HepG2 (cell line): Measurements from ENCODE around the gene NSF. TPM values are rescaled to one million over a fixed set of nuclear protein-coding genes. Genes with fewer than 3 reads are reported as not detected.

Experiments
- CTCF ChIP-seq: sonication (generic); formaldehyde crosslinking; IDR thresholded peaks from 2 replicates; pipeline ENCODE4 v1.5.0; 2020; ENCODE audit warnings: mild to moderate bottlenecking, missing genetic modification reagents, moderate library complexity
- ETS1 ChIP-seq: sonication (generic); formaldehyde crosslinking; IDR thresholded peaks from 2 replicates; pipeline ENCODE4 v1.4.0; 2020; ENCODE audit warnings: missing genetic modification reagents
- FOXP1 ChIP-seq, 2 experiments: fragments of 450-650 bp in 1 of 2; IDR thresholded peaks; 2 replicates each; pipeline ENCODE4 v1.6.1; 2017 to 2018; ENCODE audit warnings: antibody characterized with exemption in 1 of 2
- GLMP ChIP-seq: sonication (generic); formaldehyde crosslinking; IDR thresholded peaks from 2 replicates; pipeline ENCODE4 v1.9.0; 2021; ENCODE audit warnings: missing genetic modification reagents, mild to moderate bottlenecking, borderline replicate concordance
- IRF2 ChIP-seq: IDR thresholded peaks from 2 replicates; pipeline ENCODE4 v1.6.1; 2018; ENCODE audit warnings: missing genetic modification reagents, missing compliant biosample characterization
- MED1 ChIP-seq: sonication (generic); formaldehyde crosslinking; IDR thresholded peaks from 2 replicates; pipeline ENCODE4 v1.4.0; 2020; ENCODE audit warnings: missing genetic modification reagents
- MIXL1 ChIP-seq: IDR thresholded peaks from 2 replicates; pipeline ENCODE4 v1.6.1; 2016
- MYC ChIP-seq: sonication (generic); formaldehyde crosslinking; IDR thresholded peaks from 2 replicates; pipeline ENCODE4 v1.9.0; 2021; ENCODE audit warnings: missing genetic modification reagents, borderline replicate concordance
- NFIB ChIP-seq: sonication (generic); formaldehyde crosslinking; IDR thresholded peaks from 2 replicates; pipeline ENCODE4 v1.9.0; 2021; ENCODE audit warnings: missing genetic modification reagents, mild to moderate bottlenecking, borderline replicate concordance
- NR2C2 ChIP-seq: sonication (generic); formaldehyde crosslinking; IDR thresholded peaks from 2 replicates; pipeline ENCODE4 v1.4.0; 2020; ENCODE audit warnings: missing genetic modification reagents, mild to moderate bottlenecking, moderate library complexity, borderline replicate concordance
- TFE3 ChIP-seq: IDR thresholded peaks from 2 replicates; pipeline ENCODE4 v1.6.1; 2016
- THAP11 ChIP-seq: IDR thresholded peaks from 2 replicates; pipeline ENCODE4 v1.6.1; 2016; ENCODE audit warnings: missing biosample characterization, missing genetic modification reagents
- ZNF101 ChIP-seq: sonication (generic); formaldehyde crosslinking; IDR thresholded peaks from 2 replicates; pipeline ENCODE4 v1.4.0; 2020; ENCODE audit warnings: mild to moderate bottlenecking, low read depth, missing genetic modification reagents, borderline replicate concordance
- ZNF292 ChIP-seq: sonication (generic); formaldehyde crosslinking; IDR thresholded peaks from 2 replicates; pipeline ENCODE4 v1.8.1; 2022; ENCODE audit warnings: mild to moderate bottlenecking, low read depth, missing genetic modification reagents, borderline replicate concordance
- ZNF382 ChIP-seq: sonication (generic); formaldehyde crosslinking; IDR thresholded peaks from 2 replicates; pipeline ENCODE4 v1.5.0; 2020; ENCODE audit warnings: missing genetic modification reagents, mild to moderate bottlenecking, borderline replicate concordance
- ZNF589 ChIP-seq: sonication (generic); formaldehyde crosslinking; conservative IDR thresholded peaks from 2 replicates; pipeline ENCODE4 v1.8.0; 2022; ENCODE audit warnings: mild to moderate bottlenecking, moderate library complexity, missing genetic modification reagents
- ZSCAN12 ChIP-seq: sonication (generic); formaldehyde crosslinking; IDR thresholded peaks from 2 replicates; pipeline ENCODE4 v1.9.0; 2021; ENCODE audit warnings: mild to moderate bottlenecking, missing genetic modification reagents
- ZSCAN29 ChIP-seq: sonication (generic); formaldehyde crosslinking; conservative IDR thresholded peaks from 2 replicates; pipeline ENCODE4 v1.4.0; 2020; ENCODE audit warnings: mild to moderate bottlenecking, missing genetic modification reagents
- polyA plus RNA-seq, 8 experiments: library from polyadenylated mRNA; depleted of rRNA in 3 of 8; stranded (reverse) in 7 of 8; unstranded in 1 of 8; fragments of >200 nt; fragmentation: Illumina TruSeq in 4 of 8; extraction: Trizol in 4 of 8; gene quantifications; 2 replicates each; pipeline versions ENCODE4 v1.2.1 to v1.2.3, GENCODE V29; 2011 to 2016; ENCODE audit warnings: low read depth in 4 of 8, missing spikeins in 1 of 8, mixed read lengths in 1 of 8; ENCODE audit not compliant: insufficient read depth in 1 of 8
- total RNA-seq, 5 experiments: library from RNA; depleted of rRNA; stranded (reverse); fragments of >200 nt; fragmentation: Illumina TruSeq; extraction: Trizol; gene quantifications; 2 replicates each; pipeline ENCODE4 v1.2.3, GENCODE V29; 2016; ENCODE audit warnings: low read depth in 1 of 5

Gene NSF
- total and polyA plus RNA-seq, 2 of the 13 experiments (the other 11 are each of a cell fraction or from before 2014, with no cell fraction given) = 21.9 to 37.8 TPM

GRCh38 chr17:46782250-46782953, 191.9 kb downstream of the NSF start (continued):
- TF ChIP-seq CTCF (peak; percentile 96), ZNF292 (no peak), ZNF382 (CRISPR knock-in tag) (no peak), NR2C2 (CRISPR knock-in tag) (no peak), THAP11 (CRISPR knock-in tag) (peak; percentile 41; the same call in 1 of the 2 replicates), TFE3 (no peak), MED1 (no peak), FOXP1 (IDR thresholded peaks at IDR 0.05) (no peak), FOXP1 (CRISPR knock-in tag; IDR thresholded peaks at IDR 0.05) (no peak), ZNF589 (CRISPR knock-in tag) (no peak), MIXL1 (CRISPR knock-in tag) (0 out of 2 replicates have a peak, but pooled peaks have one; percentile 37), NFIB (CRISPR knock-in tag) (no peak), GLMP (CRISPR knock-in tag) (no peak), IRF2 (CRISPR knock-in tag) (peak; percentile 71; the same call in 1 of the 2 replicates), ZSCAN29 (CRISPR knock-in tag) (no peak), MYC (CRISPR knock-in tag) (no peak), ZSCAN12 (CRISPR knock-in tag) (no peak), ETS1 (CRISPR knock-in tag) (no peak), ZNF101 (no peak; the same call in 1 of the 2 replicates)
